ENCODE data around the gene TRAF1. TPM values are rescaled to one million over a fixed set of nuclear protein-coding genes. Genes with fewer than 3 reads are reported as not detected.

Gene TRAF1
- total RNA-seq, 1 donor from 2014 or later: 16.7 TPM

DNA sequence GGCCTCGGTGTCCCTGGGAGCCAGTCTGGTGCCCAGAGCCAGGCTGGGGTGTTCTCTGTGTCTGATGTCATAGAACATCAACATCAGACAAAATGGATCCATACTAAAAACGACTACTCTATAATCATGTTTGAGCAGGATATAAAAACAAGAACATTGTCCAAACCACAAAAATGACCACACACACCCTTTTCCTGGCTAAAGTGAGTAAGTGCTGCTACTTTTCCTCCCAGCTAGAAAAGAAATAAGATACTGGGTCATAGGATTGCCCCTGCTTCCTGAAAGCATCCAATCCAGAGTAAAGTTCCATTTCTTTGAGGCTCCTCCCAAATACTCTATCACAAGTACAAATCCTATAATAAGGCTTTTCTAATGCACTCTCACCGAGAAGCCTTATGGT, 19.7 kb upstream of the TRAF1 start:
- Histone ChIP-seq H3K4me3 (no peak overlapping the region), H3K27me3 (no peaks in the 10 kb centered on the region), H3K4me1 (peaks cover 25 to 46% of the 10 kb centered on the region in 2 donors), H3K36me3 (no peaks in the 10 kb centered on the region), H3K9me3 (no peaks in the 10 kb centered on the region), H3K27ac (peak overlapping the region; percentile 2 to 17)
- TF ChIP-seq, protein P1, sequence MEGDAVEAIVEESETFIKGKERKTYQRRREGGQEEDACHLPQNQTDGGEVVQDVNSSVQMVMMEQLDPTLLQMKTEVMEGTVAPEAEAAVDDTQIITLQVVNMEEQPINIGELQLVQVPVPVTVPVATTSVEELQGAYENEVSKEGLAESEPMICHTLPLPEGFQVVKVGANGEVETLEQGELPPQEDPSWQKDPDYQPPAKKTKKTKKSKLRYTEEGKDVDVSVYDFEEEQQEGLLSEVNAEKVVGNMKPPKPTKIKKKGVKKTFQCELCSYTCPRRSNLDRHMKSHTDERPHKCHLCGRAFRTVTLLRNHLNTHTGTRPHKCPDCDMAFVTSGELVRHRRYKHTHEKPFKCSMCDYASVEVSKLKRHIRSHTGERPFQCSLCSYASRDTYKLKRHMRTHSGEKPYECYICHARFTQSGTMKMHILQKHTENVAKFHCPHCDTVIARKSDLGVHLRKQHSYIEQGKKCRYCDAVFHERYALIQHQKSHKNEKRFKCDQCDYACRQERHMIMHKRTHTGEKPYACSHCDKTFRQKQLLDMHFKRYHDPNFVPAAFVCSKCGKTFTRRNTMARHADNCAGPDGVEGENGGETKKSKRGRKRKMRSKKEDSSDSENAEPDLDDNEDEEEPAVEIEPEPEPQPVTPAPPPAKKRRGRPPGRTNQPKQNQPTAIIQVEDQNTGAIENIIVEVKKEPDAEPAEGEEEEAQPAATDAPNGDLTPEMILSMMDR (IDR thresholded peaks at IDR 0.05): no peak
- DNase-seq (ENCODE audit: low spot score in 2 of 2): no peak
- intact Hi-C loops (cut with DNase I): no loop called here

DNA sequence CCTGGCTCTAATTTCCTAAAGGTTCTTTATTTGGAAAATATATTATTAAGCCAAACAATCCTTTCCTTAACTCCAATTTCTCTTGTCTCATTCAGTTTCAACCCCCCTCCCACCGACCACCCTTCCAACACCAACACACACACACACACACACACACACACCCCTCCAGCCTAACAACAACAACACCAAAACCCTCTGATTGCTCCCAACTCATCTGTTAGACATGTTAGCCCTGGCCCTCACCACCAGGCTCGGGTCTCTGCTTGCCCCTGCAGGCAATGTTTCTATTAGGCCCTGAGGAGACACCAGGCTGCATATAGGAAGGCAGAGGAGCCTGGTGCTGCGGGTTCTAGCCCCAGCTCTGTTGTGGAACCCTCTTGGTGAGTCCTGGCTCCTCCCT, 18.4 kb upstream of the TRAF1 start:
- H3K36me3 ChIP-seq: no peaks in the 10 kb centered on the region
- no peak for DNase-seq (ENCODE audit: low spot score in 2 of 2)
- no peak overlapping the region for H3K4me3 ChIP-seq
- H3K27ac ChIP-seq: peak overlapping the region; percentile 11 to 13
- H3K4me1 ChIP-seq: peaks cover 25 to 42% of the 10 kb centered on the region in 2 donors
- no peaks in the 10 kb centered on the region for H3K27me3 ChIP-seq
- no peaks in the 10 kb centered on the region for H3K9me3 ChIP-seq
- TF ChIP-seq, protein P1 (IDR thresholded peaks at IDR 0.05): no peak
- intact Hi-C loops (cut with DNase I): no loop called here

DNA sequence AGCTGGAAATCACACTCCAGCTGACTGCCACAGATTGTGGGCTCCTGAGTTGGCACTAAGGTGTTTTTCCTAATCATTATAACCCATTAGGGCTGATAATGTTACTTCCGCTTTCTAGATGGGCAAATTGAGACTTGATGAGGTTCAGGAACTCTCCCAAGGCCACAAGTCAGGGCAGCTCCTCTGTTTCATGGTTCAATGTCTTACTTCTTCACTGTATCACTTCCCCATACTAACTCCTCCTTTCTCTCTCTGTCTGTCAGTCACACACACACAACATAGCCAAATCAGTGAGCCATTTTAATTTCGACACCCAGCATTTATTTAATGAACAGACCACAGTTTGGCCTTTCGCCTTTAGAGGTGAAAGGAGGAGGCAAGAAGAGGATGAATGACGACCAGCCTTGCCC, 17.8 kb upstream of the TRAF1 start:
- intact Hi-C loops (cut with DNase I): no loop called here
- peaks cover 21 to 39% of the 10 kb centered on the region in 2 donors for H3K4me1 ChIP-seq
- no peaks in the 10 kb centered on the region for H3K36me3 ChIP-seq
- peak overlapping the region; percentile 13 to 89 for H3K27ac ChIP-seq
- H3K9me3 ChIP-seq: no peaks in the 10 kb centered on the region
- DNase-seq (ENCODE audit: low spot score in 2 of 2): no peak
- TF ChIP-seq, protein P1 (IDR thresholded peaks at IDR 0.05): no peak
- no peak overlapping the region for H3K4me3 ChIP-seq
- no peaks in the 10 kb centered on the region for H3K27me3 ChIP-seq

DNA sequence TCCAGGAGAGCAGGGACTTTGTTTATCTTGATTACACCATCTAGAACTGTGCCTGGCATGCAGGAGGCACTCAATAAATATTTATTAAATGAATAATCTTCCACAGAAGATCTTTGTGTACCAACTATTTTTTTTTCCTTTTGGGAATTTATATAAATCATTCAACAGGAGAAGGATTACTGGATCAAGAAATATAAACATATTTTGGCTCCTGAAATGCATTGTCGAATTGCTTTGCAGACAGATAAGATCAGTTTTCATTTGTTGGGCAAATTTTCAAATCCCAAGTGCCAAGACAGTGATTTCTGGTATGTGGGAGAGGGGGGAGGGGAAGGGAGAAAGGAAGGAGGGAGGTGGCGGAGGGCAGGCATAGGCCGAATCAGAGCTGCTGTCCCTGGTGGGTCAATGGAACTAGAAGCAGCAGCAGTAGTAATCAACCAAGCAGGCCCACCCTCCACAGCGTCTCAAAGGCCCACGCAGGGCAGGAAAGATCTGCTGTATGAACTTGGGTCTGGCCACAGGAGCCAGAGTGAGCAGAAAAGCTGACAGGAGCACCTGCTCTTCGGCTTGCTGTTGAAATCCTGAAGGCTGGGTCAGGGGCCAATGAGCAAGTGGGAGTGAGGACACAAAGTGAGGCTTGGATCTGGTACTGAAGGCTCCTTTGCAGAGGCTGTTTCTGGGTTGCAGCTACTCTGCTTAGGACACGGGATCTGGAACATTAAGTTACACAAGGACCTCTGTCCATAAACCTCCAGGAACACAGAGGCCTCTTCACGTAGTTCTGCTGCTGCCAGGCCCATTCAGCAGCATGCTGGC, 15.8 kb upstream of the TRAF1 start:
- TF ChIP-seq, protein P1 (IDR thresholded peaks at IDR 0.05): no peak
- Histone ChIP-seq H3K9me3 (no peaks in the 10 kb centered on the region), H3K4me1 (peaks cover 18 to 41% of the 10 kb centered on the region in 2 donors), H3K27me3 (no peaks in the 10 kb centered on the region), H3K4me3 (no peak overlapping the region), H3K27ac (peak overlapping the region; percentile 78 to 89), H3K36me3 (no peaks in the 10 kb centered on the region)
- peak in 1 of 2 donors; percentile 64 for DNase-seq (ENCODE audit: low spot score in 2 of 2)
- intact Hi-C loops (cut with DNase I): no loop called here

DNA sequence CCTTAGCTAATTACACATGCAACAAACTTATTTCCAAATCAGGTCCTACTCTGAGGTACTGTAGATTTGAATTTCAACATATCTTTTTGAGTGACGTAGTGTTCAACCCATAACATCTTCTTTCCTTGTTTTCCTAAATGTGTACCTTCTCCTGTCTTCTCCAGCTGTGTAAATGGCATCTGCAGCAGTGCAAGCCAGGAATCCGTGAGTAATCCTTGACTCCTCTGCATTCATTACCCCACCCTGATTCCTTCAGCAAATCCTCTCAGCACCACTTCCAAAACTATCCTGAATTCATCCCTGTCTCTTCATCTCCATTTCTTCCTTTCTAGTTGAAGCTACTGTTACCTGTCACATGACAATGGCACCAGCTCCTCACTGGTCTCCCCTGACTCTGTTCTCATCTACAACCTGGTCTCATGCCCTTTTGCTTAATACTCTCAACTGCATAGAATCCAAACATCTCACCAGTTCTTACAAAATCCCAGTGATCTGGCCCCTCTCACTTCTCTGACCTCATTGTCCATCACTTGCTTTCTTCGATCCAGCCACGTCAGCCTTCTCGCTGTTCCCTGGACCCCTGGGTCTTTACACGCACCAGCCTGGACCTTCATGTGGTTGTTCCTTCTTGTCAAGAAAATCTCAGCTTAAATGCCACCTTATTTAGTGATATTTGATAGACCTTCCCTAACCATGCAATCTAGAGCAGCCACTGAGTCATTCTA, 14.6 kb upstream of the TRAF1 start:
- peak in 1 of 2 donors; percentile 60 for DNase-seq (ENCODE audit: low spot score in 2 of 2)
- H3K36me3 ChIP-seq: no peaks in the 10 kb centered on the region
- no peaks in the 10 kb centered on the region for H3K27me3 ChIP-seq
- intact Hi-C loops (cut with DNase I): no loop called here
- peak overlapping the region; percentile 78 to 89 for H3K27ac ChIP-seq
- H3K9me3 ChIP-seq: no peaks in the 10 kb centered on the region
- H3K4me1 ChIP-seq: peaks cover 19 to 50% of the 10 kb centered on the region in 2 donors
- H3K4me3 ChIP-seq: no peak overlapping the region
- TF ChIP-seq, protein P1 (IDR thresholded peaks at IDR 0.05): no peak

Data from ascending aorta (tissue), 2 donors.